ENCODE measurements around the gene FLOT1. TPM values are rescaled to one million over a fixed set of nuclear protein-coding genes. Genes with fewer than 3 reads are reported as not detected.

The FLOT1 gene
- total RNA-seq, 1 donor = 101 TPM

DNA sequence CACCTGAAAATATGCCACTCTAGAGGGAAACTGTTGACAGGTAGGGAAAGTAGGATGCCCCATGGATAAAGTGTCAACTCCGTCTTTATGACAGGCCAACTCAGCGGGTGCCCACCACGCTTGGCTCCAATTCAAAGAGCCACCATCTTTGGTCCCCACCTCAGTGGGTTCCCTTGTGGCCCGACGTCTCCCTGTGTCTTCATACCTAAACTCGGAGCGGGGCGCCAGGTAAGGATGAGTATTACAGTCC is 25.7 kb downstream of the FLOT1 start:
- H4K20me1 ChIP-seq (ENCODE audit: insufficient read depth, low read length) = peaks cover 4% of the 10 kb centered on the region
- peak overlapping the region; percentile 98 for H3K27ac ChIP-seq (ENCODE audit: low read depth, low read length)
- H3K36me3 ChIP-seq (ENCODE audit: insufficient read depth, low read length) = peaks cover 35% of the 10 kb centered on the region
- H2AFZ ChIP-seq (ENCODE audit: low read length) = peak overlapping the region; percentile 91
- peaks cover 17% of the 10 kb centered on the region for H3K4me1 ChIP-seq (ENCODE audit: insufficient read depth, low read length)
- H3K4me2 ChIP-seq (ENCODE audit: insufficient read depth, low read length) = peak overlapping the region; percentile 93
- TF ChIP-seq, protein P1, sequence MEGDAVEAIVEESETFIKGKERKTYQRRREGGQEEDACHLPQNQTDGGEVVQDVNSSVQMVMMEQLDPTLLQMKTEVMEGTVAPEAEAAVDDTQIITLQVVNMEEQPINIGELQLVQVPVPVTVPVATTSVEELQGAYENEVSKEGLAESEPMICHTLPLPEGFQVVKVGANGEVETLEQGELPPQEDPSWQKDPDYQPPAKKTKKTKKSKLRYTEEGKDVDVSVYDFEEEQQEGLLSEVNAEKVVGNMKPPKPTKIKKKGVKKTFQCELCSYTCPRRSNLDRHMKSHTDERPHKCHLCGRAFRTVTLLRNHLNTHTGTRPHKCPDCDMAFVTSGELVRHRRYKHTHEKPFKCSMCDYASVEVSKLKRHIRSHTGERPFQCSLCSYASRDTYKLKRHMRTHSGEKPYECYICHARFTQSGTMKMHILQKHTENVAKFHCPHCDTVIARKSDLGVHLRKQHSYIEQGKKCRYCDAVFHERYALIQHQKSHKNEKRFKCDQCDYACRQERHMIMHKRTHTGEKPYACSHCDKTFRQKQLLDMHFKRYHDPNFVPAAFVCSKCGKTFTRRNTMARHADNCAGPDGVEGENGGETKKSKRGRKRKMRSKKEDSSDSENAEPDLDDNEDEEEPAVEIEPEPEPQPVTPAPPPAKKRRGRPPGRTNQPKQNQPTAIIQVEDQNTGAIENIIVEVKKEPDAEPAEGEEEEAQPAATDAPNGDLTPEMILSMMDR (IDR thresholded peaks at IDR 0.05; ENCODE audit: extremely low read depth, low read depth, low read length) = no peak
- peak overlapping the region; percentile 87 for H3K4me3 ChIP-seq (ENCODE audit: insufficient read depth, low read length)
- no peaks in the 10 kb centered on the region for H3K27me3 ChIP-seq (ENCODE audit: insufficient read depth, low read length)
- no peaks in the 10 kb centered on the region for H3K9me3 ChIP-seq (ENCODE audit: low read depth, low read length)
- no peak for DNase-seq (ENCODE audit: insufficient read length, low spot score, missing footprints)
- H3K79me2 ChIP-seq (ENCODE audit: insufficient read depth, low read length) = peaks cover 37% of the 10 kb centered on the region

GRCh38 chr6:30714263-30714662 is 28.2 kb downstream of the FLOT1 start:
- Histone ChIP-seq H3K36me3 (ENCODE audit: insufficient read depth, low read length) (peaks cover 52% of the 10 kb centered on the region), H3K4me2 (ENCODE audit: insufficient read depth, low read length) (no peak overlapping the region), H4K20me1 (ENCODE audit: insufficient read depth, low read length) (no peaks in the 10 kb centered on the region), H3K4me3 (ENCODE audit: insufficient read depth, low read length) (no peak overlapping the region), H3K9me3 (ENCODE audit: low read depth, low read length) (no peaks in the 10 kb centered on the region), H3K4me1 (ENCODE audit: insufficient read depth, low read length) (peaks cover 13% of the 10 kb centered on the region), H2AFZ (ENCODE audit: low read length) (no peak overlapping the region), H3K27me3 (ENCODE audit: insufficient read depth, low read length) (no peaks in the 10 kb centered on the region), H3K27ac (ENCODE audit: low read depth, low read length) (no peak overlapping the region), H3K79me2 (ENCODE audit: insufficient read depth, low read length) (peaks cover 18% of the 10 kb centered on the region)
- TF ChIP-seq, protein P1 (IDR thresholded peaks at IDR 0.05; ENCODE audit: extremely low read depth, low read depth, low read length) = no peak
- DNase-seq (ENCODE audit: insufficient read length, low spot score, missing footprints) = no peak

GRCh38 chr6:30712441-30712945 is 30.0 kb downstream of the FLOT1 start:
- TF ChIP-seq, protein P1 (IDR thresholded peaks at IDR 0.05; ENCODE audit: extremely low read depth, low read depth, low read length) = no peak
- Histone ChIP-seq H3K79me2 (ENCODE audit: insufficient read depth, low read length) (peaks cover 11% of the 10 kb centered on the region), H3K4me2 (ENCODE audit: insufficient read depth, low read length) (no peak overlapping the region), H3K4me1 (ENCODE audit: insufficient read depth, low read length) (peaks cover 3% of the 10 kb centered on the region), H3K27ac (ENCODE audit: low read depth, low read length) (no peak overlapping the region), H3K36me3 (ENCODE audit: insufficient read depth, low read length) (peaks cover 62% of the 10 kb centered on the region), H3K27me3 (ENCODE audit: insufficient read depth, low read length) (no peaks in the 10 kb centered on the region), H4K20me1 (ENCODE audit: insufficient read depth, low read length) (no peaks in the 10 kb centered on the region), H3K4me3 (ENCODE audit: insufficient read depth, low read length) (no peak overlapping the region), H2AFZ (ENCODE audit: low read length) (no peak overlapping the region), H3K9me3 (ENCODE audit: low read depth, low read length) (no peaks in the 10 kb centered on the region)
- DNase-seq (ENCODE audit: insufficient read length, low spot score, missing footprints) = no peak

DNA sequence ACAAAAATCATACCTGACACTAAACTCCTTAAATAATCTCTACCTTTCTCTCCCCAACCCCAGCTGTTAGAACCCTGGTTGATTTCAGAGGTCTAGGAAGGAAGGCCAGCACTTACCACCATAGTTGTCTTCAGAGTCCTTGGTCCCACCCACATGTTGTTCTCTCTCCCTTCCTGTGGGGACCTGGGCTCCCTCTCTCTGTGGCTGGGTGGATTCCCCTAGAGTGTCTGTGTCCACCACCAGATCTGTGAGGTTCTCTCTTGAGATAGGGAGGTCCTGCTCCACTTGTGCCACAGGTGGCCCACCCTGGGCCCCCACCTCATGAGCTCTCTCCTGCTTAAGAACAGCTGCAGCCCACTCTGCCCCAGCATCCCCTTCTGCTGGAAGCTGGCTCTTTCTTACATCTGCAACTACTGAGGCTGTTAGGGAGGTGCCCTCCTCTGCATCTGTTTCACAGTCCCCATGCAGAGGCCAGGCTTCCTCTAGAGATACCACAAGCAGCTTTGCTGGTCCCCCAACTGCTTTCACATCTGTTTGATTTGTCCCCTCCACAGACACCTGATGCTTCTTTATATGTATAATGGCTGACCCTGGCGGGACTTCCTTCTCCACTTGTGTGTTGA is 30.6 kb downstream of the FLOT1 start:
- TF ChIP-seq, protein P1 (IDR thresholded peaks at IDR 0.05; ENCODE audit: extremely low read depth, low read depth, low read length) = no peak
- H3K9me3 ChIP-seq (ENCODE audit: low read depth, low read length) = no peaks in the 10 kb centered on the region
- H3K27ac ChIP-seq (ENCODE audit: low read depth, low read length) = no peak overlapping the region
- H3K4me3 ChIP-seq (ENCODE audit: insufficient read depth, low read length) = no peak overlapping the region
- peaks cover 3% of the 10 kb centered on the region for H3K4me1 ChIP-seq (ENCODE audit: insufficient read depth, low read length)
- H3K4me2 ChIP-seq (ENCODE audit: insufficient read depth, low read length) = no peak overlapping the region
- H3K79me2 ChIP-seq (ENCODE audit: insufficient read depth, low read length) = peaks cover 10% of the 10 kb centered on the region
- H3K27me3 ChIP-seq (ENCODE audit: insufficient read depth, low read length) = no peaks in the 10 kb centered on the region
- H4K20me1 ChIP-seq (ENCODE audit: insufficient read depth, low read length) = no peaks in the 10 kb centered on the region
- DNase-seq (ENCODE audit: insufficient read length, low spot score, missing footprints) = no peak
- no peak overlapping the region for H2AFZ ChIP-seq (ENCODE audit: low read length)
- peaks cover 67% of the 10 kb centered on the region for H3K36me3 ChIP-seq (ENCODE audit: insufficient read depth, low read length)

All from osteoblast (primary cell).